K562 (cell line): ENCODE measurements around the gene HPDL. TPM values are rescaled to one million over a fixed set of nuclear protein-coding genes. Genes with fewer than 3 reads are reported as not detected.
A peak's percentile ranks its signal among the peaks of the same experiment; 100 is the strongest.

ENCODE experiments used
- CXXC5 ChIP-seq: fragments of 250-450 bp; sonication (Bioruptor Pico); IDR thresholded peaks from 2 replicates; pipeline ENCODE4 v1.8.0; 2022; ENCODE audit warnings: inconsistent platforms, mild to moderate bottlenecking, moderate library complexity
- DNMT1 ChIP-seq: fragments of 450-650 bp; IDR thresholded peaks from 2 replicates; pipeline ENCODE4 v1.6.1; 2016; ENCODE audit warnings: antibody characterized with exemption, mild to moderate bottlenecking
- ELF1 ChIP-seq: fragments of 200-800 bp; sonication (Bioruptor generic); IDR thresholded peaks from 2 replicates; pipeline ENCODE4 v1.6.1; 2016; ENCODE audit warnings: missing genetic modification characterization, missing compliant biosample characterization
- IRF2 ChIP-seq: sonication (generic); formaldehyde crosslinking; IDR thresholded peaks from 2 replicates; pipeline ENCODE4 v1.8.1; 2022; ENCODE audit warnings: mild to moderate bottlenecking, missing genetic modification reagents
- MCM2 ChIP-seq: fragments of 450-650 bp; IDR thresholded peaks from 2 replicates; pipeline ENCODE4 v1.6.1; 2017; ENCODE audit warnings: low read depth, mild to moderate bottlenecking
- MTF1 ChIP-seq: fragments of 250-450 bp; sonication (Bioruptor Pico); IDR thresholded peaks from 2 replicates; pipeline ENCODE4 v1.9.0; 2021; ENCODE audit warnings: moderate library complexity, mild to moderate bottlenecking, inconsistent platforms, borderline replicate concordance
- NBN ChIP-seq: fragments of 450-650 bp; IDR thresholded peaks from 2 replicates; pipeline ENCODE4 v1.6.1; 2016; ENCODE audit warnings: low read depth, mild to moderate bottlenecking
- SIX5 ChIP-seq, 2 experiments: IDR thresholded peaks; 2 replicates each; pipeline ENCODE4 v1.6.1; 2011; ENCODE audit warnings: low read length in 2 of 2, borderline replicate concordance in 1 of 2, low read depth in 1 of 2, mild to moderate bottlenecking in 1 of 2, moderate library complexity in 1 of 2; ENCODE audit not compliant: insufficient read depth in 1 of 2
- SPI1 ChIP-seq: IDR thresholded peaks from 2 replicates; pipeline ENCODE4 v1.6.1; 2011; ENCODE audit warnings: low read depth, low read length, control low read depth, borderline replicate concordance
- TAF7 ChIP-seq: fragments of 450-650 bp; IDR thresholded peaks from 2 replicates; pipeline ENCODE4 v1.6.1; 2016; ENCODE audit warnings: missing genetic modification characterization, missing compliant biosample characterization
- ZC3H11A ChIP-seq: IDR thresholded peaks from 2 replicates; pipeline ENCODE4 v1.6.1; 2012; ENCODE audit warnings: low read depth, low read length, improper control_type of control experiment
- ZEB2 ChIP-seq: fragments of 450-650 bp; IDR thresholded peaks from 2 replicates; pipeline ENCODE4 v1.6.1; 2016
- ZNF121 ChIP-seq: sonication (generic); formaldehyde crosslinking; conservative IDR thresholded peaks from 2 replicates; pipeline ENCODE4 v1.8.0; 2022; ENCODE audit warnings: missing genetic modification reagents
- ZNF133 ChIP-seq: fragments of 250-450 bp; sonication (Bioruptor Pico); IDR thresholded peaks from 2 replicates; pipeline ENCODE4 v1.4.0; 2020; ENCODE audit warnings: mild to moderate bottlenecking
- ZNF583 ChIP-seq: fragments of 250-450 bp; sonication (Bioruptor Pico); IDR thresholded peaks from 2 replicates; pipeline ENCODE4 v1.4.0; 2020
- ZNF830 ChIP-seq: fragments of 250-450 bp; sonication (Bioruptor Pico); IDR thresholded peaks from 2 replicates; pipeline ENCODE4 v1.5.0; 2021; ENCODE audit warnings: mild to moderate bottlenecking
- polyA plus RNA-seq, 8 experiments: library from polyadenylated mRNA; depleted of rRNA in 4 of 8; stranded (reverse) in 5 of 8; unstranded in 3 of 8; fragments of >200 nt; fragmentation: Nextera tagmentation in 2 of 8; fragmentation: Illumina TruSeq in 1 of 8; extraction: Ambion mirVana in 2 of 8; extraction: Trizol in 1 of 8; gene quantifications; 2 replicates each; pipeline versions ENCODE4 v1.2.1 to v1.2.3, GENCODE V29; 2011 to 2014; ENCODE audit warnings: inconsistent platforms in 1 of 8, missing spikeins in 1 of 8
- total RNA-seq, 7 experiments: library from RNA; depleted of rRNA in 6 of 7; stranded (reverse); fragments of >200 nt in 6 of 7; fragmentation: Illumina TruSeq in 2 of 7; extraction: Trizol in 2 of 7; gene quantifications; 2 replicates each; pipeline versions ENCODE4 v1.2.1 to v1.2.3, GENCODE V29; 2011 to 2021; ENCODE audit warnings: low replicate concordance in 1 of 7
- TF ChIP-seq, protein P1 (sequence below), 2 experiments: fragments of 450-650 bp; IDR thresholded peaks; 2 replicates each; pipeline ENCODE4 v1.6.1; 2016
- TF ChIP-seq, protein P2 (sequence below): sonication (generic); formaldehyde crosslinking; IDR thresholded peaks from 2 replicates; pipeline ENCODE4 v1.8.0; 2022; ENCODE audit warnings: mild to moderate bottlenecking, missing genetic modification reagents
- TF ChIP-seq, protein P3 (sequence below): fragments of 450-650 bp; conservative IDR thresholded peaks from 2 replicates; pipeline ENCODE4 v1.6.1; 2016; ENCODE audit warnings: missing genetic modification characterization, low read depth, mild to moderate bottlenecking, control low read depth, missing compliant biosample characterization
- TF ChIP-seq, protein P4 (sequence below): fragments of 250-450 bp; sonication (Bioruptor Pico); IDR thresholded peaks from 2 replicates; pipeline ENCODE4 v1.4.0; 2020; ENCODE audit warnings: mild to moderate bottlenecking, moderate library complexity
- TF ChIP-seq, protein P5 (sequence below): fragments of 450-650 bp; IDR thresholded peaks from one replicate; pipeline ENCODE4 v1.6.1; 2018; ENCODE audit warnings: mild to moderate bottlenecking, moderate library complexity; ENCODE audit not compliant: partially characterized antibody

HPDL gene
- total and polyA plus RNA-seq, 9 of the 15 experiments (the other 6 are each of a cell fraction or from before 2014, with no cell fraction given): not detected

DNA sequence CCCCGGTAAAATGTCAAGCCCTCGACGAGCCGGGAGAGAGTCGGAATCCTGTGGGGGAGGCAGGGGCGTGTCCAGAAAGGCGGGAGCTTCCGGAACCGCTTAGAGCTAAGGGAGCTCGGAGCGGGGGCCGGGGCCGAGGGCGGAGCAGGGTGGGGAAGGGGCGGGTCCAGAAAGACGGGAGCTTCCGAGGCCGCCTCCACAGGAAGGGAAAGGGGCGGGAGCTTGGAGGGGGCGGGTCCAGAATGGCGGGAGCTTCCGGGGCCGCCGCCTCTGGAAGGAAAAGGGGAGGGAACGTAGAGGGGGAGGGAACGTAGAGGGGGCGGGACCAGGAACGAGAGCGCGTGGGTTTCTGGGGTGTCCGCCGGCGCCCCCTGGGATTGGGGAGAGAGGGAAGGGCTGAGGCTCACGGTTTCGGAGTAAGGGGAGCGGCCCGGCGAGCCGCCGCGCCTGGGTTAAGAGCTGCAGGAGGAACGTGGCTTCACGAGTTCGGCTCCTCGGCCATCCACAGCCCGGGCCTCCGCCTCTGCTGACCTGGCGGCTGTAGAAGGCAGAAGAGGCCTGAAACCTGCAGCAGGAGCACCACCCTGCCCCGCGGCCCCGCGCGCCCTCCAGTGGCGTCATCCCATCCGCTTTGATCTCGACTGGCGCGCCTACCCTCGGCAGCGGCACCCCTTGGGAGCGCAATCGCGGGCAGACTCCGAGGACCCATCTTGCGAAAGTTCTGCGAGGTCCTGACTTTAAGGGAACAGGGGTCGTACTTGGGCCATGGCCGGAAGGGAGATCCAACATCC, 23.0 kb upstream of the HPDL start (continued):
- TF ChIP-seq, protein P1, sequence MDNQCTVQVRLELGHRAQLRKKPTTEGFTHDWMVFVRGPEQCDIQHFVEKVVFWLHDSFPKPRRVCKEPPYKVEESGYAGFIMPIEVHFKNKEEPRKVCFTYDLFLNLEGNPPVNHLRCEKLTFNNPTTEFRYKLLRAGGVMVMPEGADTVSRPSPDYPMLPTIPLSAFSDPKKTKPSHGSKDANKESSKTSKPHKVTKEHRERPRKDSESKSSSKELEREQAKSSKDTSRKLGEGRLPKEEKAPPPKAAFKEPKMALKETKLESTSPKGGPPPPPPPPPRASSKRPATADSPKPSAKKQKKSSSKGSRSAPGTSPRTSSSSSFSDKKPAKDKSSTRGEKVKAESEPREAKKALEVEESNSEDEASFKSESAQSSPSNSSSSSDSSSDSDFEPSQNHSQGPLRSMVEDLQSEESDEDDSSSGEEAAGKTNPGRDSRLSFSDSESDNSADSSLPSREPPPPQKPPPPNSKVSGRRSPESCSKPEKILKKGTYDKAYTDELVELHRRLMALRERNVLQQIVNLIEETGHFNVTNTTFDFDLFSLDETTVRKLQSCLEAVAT (IDR thresholded peaks at IDR 0.05): peak; percentile 91 to 95
- TF ChIP-seq ZC3H11A (no peak), SIX5 (IDR thresholded peaks at IDR 0.05; ENCODE audit: borderline replicate concordance in 1 of 2, insufficient read depth in 1 of 2, low read depth in 1 of 2, low read length in 2 of 2) (no peak), MCM2 (no peak), ZNF133 (CRISPR knock-in tag) (no peak), ZEB2 (peak; percentile 49; the same call in 1 of the 2 replicates), MTF1 (CRISPR knock-in tag) (no peak), NBN (peak; percentile 87), TAF7 (peak; percentile 72), ZNF121 (no peak), ZNF583 (CRISPR knock-in tag) (no peak), IRF2 (CRISPR knock-in tag) (no peak), ELF1 (tag) (peak; percentile 85), CXXC5 (peak; percentile 83), ZNF830 (CRISPR knock-in tag) (no peak), SPI1 (no peak), DNMT1 (no peak; the same call in 1 of the 2 replicates)
- TF ChIP-seq, protein P2, sequence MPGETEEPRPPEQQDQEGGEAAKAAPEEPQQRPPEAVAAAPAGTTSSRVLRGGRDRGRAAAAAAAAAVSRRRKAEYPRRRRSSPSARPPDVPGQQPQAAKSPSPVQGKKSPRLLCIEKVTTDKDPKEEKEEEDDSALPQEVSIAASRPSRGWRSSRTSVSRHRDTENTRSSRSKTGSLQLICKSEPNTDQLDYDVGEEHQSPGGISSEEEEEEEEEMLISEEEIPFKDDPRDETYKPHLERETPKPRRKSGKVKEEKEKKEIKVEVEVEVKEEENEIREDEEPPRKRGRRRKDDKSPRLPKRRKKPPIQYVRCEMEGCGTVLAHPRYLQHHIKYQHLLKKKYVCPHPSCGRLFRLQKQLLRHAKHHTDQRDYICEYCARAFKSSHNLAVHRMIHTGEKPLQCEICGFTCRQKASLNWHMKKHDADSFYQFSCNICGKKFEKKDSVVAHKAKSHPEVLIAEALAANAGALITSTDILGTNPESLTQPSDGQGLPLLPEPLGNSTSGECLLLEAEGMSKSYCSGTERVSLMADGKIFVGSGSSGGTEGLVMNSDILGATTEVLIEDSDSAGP (CRISPR knock-in tag): no peak
- TF ChIP-seq, protein P3, sequence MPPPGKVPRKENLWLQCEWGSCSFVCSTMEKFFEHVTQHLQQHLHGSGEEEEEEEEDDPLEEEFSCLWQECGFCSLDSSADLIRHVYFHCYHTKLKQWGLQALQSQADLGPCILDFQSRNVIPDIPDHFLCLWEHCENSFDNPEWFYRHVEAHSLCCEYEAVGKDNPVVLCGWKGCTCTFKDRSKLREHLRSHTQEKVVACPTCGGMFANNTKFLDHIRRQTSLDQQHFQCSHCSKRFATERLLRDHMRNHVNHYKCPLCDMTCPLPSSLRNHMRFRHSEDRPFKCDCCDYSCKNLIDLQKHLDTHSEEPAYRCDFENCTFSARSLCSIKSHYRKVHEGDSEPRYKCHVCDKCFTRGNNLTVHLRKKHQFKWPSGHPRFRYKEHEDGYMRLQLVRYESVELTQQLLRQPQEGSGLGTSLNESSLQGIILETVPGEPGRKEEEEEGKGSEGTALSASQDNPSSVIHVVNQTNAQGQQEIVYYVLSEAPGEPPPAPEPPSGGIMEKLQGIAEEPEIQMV: no peak
- TF ChIP-seq, protein P4, sequence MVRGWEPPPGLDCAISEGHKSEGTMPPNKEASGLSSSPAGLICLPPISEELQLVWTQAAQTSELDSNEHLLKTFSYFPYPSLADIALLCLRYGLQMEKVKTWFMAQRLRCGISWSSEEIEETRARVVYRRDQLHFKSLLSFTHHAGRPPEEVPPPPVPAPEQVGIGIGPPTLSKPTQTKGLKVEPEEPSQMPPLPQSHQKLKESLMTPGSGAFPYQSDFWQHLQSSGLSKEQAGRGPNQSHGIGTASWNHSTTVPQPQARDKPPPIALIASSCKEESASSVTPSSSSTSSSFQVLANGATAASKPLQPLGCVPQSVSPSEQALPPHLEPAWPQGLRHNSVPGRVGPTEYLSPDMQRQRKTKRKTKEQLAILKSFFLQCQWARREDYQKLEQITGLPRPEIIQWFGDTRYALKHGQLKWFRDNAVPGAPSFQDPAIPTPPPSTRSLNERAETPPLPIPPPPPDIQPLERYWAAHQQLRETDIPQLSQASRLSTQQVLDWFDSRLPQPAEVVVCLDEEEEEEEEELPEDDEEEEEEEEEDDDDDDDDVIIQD: no peak
- TF ChIP-seq, protein P5, sequence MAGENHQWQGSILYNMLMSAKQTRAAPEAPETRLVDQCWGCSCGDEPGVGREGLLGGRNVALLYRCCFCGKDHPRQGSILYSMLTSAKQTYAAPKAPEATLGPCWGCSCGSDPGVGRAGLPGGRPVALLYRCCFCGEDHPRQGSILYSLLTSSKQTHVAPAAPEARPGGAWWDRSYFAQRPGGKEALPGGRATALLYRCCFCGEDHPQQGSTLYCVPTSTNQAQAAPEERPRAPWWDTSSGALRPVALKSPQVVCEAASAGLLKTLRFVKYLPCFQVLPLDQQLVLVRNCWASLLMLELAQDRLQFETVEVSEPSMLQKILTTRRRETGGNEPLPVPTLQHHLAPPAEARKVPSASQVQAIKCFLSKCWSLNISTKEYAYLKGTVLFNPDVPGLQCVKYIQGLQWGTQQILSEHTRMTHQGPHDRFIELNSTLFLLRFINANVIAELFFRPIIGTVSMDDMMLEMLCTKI: no peak
